NB4 (cell line): ENCODE results near the gene PPP1R14C.

Source experiments
- DNase-seq: peaks from one replicate; pipeline ENCODE4 v3.0.0; 2010; ENCODE audit warnings: low read depth
- H3K4me3 ChIP-seq: one replicate; pipeline ENCODE4 v1.5.1; 2011; ENCODE audit warnings: mild to moderate bottlenecking, low read depth, low read length, moderate library complexity
- MAX ChIP-seq: IDR thresholded peaks from 2 replicates; pipeline ENCODE4 v1.6.1; 2011; ENCODE audit warnings: low read depth, low read length
- MYC ChIP-seq: IDR thresholded peaks from 2 replicates; pipeline ENCODE4 v1.6.1; 2011; ENCODE audit warnings: low read depth, low read length
- POLR2A ChIP-seq: IDR thresholded peaks from 2 replicates; pipeline ENCODE4 v1.6.1; 2011; ENCODE audit warnings: mild to moderate bottlenecking; ENCODE audit not compliant: insufficient read length; ENCODE audit errors: extremely low read depth
- TF ChIP-seq, protein P1 (sequence below): IDR thresholded peaks from one replicate; pipeline ENCODE4 v1.5.1; 2012; ENCODE audit warnings: low read depth, low read length

Gene PPP1R14C

DNA sequence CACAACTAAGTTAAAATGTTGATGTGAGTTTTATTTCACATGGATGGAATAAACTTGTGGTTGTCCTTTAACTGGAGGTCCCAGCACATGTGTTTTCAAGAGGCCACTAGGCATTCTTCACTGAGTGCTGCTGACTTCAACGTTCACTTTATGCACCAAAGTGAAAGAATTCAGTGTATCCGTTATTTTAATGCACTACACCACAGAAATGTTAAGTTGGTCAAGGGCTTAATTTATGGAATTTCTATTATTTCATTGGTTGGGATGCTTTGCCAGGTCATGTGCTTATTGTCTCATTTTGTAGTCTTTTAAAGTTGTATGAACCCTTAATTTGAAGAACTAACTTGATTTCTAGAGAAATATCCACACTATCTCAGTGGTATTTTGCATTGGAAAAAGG lies 106.4 kb downstream of the PPP1R14C start:
- H3K4me3 ChIP-seq = no peak overlapping the region
- DNase-seq = no peak
- no peak for TF ChIP-seq MAX
- TF ChIP-seq MYC = no peak
- TF ChIP-seq POLR2A = no peak
- TF ChIP-seq, protein P1, sequence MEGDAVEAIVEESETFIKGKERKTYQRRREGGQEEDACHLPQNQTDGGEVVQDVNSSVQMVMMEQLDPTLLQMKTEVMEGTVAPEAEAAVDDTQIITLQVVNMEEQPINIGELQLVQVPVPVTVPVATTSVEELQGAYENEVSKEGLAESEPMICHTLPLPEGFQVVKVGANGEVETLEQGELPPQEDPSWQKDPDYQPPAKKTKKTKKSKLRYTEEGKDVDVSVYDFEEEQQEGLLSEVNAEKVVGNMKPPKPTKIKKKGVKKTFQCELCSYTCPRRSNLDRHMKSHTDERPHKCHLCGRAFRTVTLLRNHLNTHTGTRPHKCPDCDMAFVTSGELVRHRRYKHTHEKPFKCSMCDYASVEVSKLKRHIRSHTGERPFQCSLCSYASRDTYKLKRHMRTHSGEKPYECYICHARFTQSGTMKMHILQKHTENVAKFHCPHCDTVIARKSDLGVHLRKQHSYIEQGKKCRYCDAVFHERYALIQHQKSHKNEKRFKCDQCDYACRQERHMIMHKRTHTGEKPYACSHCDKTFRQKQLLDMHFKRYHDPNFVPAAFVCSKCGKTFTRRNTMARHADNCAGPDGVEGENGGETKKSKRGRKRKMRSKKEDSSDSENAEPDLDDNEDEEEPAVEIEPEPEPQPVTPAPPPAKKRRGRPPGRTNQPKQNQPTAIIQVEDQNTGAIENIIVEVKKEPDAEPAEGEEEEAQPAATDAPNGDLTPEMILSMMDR = no peak

GRCh38 chr6:150250826-150251225 lies 108.0 kb downstream of the PPP1R14C start:
- DNase-seq = no peak
- no peak for TF ChIP-seq POLR2A
- no peak for TF ChIP-seq MYC
- TF ChIP-seq, protein P1 = no peak
- TF ChIP-seq MAX = no peak
- no peak overlapping the region for H3K4me3 ChIP-seq

- TF ChIP-seq POLR2A (no peak), MAX (no peak), MYC (no peak)
- TF ChIP-seq, protein P1 = no peak
- no peak overlapping the region for H3K4me3 ChIP-seq
- DNase-seq = no peak
Observed at GRCh38 chr6:150251566-150252186, 108.8 kb downstream of the PPP1R14C start.

GRCh38 chr6:150252714-150253444 lies 110.0 kb downstream of the PPP1R14C start:
- TF ChIP-seq MYC (no peak), MAX (no peak), POLR2A (no peak)
- TF ChIP-seq, protein P1 = no peak
- no peak for DNase-seq
- H3K4me3 ChIP-seq = no peak overlapping the region

- no peak for DNase-seq
- TF ChIP-seq MYC = no peak
- H3K4me3 ChIP-seq = no peak overlapping the region
Observed at GRCh38 chr6:150253489-150253888, 110.6 kb downstream of the PPP1R14C start.

GRCh38 chr6:150254770-150255169 lies 111.9 kb downstream of the PPP1R14C start:
- H3K4me3 ChIP-seq = no peak overlapping the region
- TF ChIP-seq MAX (no peak), MYC (no peak), POLR2A (no peak)
- TF ChIP-seq, protein P1 = no peak
- DNase-seq = no peak
